Loucy (cell line): ENCODE measurements around the gene ZFYVE21.

Experiments
- H2AFZ ChIP-seq: fragments of 200-600 bp; sonication (generic); 2 replicates; pipeline ENCODE4 v1.6.0; 2016; ENCODE audit warnings: antibody characterized with exemption, mild to moderate bottlenecking, low read length, moderate library complexity
- H3F3A ChIP-seq: fragments of 200-600 bp; 2 replicates; pipeline ENCODE4 v1.6.0; 2016; ENCODE audit warnings: antibody characterized with exemption, low read depth, mild to moderate bottlenecking
- H3K27me3 ChIP-seq: fragments of 200-600 bp; sonication (generic); 2 replicates; pipeline ENCODE4 v1.6.1; 2014; ENCODE audit warnings: low read length, mild to moderate bottlenecking; ENCODE audit not compliant: insufficient read depth, poor library complexity, severe bottlenecking
- H3K36me3 ChIP-seq: fragments of 200-600 bp; sonication (generic); 2 replicates; pipeline ENCODE4 v1.6.1; 2016; ENCODE audit warnings: low read length; ENCODE audit not compliant: insufficient read depth
- H3K4me1 ChIP-seq: fragments of 200-600 bp; sonication (generic); 2 replicates; pipeline ENCODE4 v1.5.1; 2014; ENCODE audit warnings: low read length, mild to moderate bottlenecking; ENCODE audit not compliant: insufficient read depth, poor library complexity, severe bottlenecking
- H3K4me2 ChIP-seq: fragments of 200-600 bp; sonication (generic); 2 replicates; pipeline ENCODE4 v1.6.0; 2014; ENCODE audit warnings: antibody characterized with exemption, low read length, low read depth, mild to moderate bottlenecking; ENCODE audit not compliant: poor library complexity, severe bottlenecking
- H3K4me3 ChIP-seq: fragments of 200-600 bp; sonication (generic); 2 replicates; pipeline ENCODE4 v1.5.1; 2014; ENCODE audit warnings: low read length, mild to moderate bottlenecking, mixed read lengths; ENCODE audit not compliant: poor library complexity, severe bottlenecking
- H3K79me2 ChIP-seq: fragments of 200-600 bp; sonication (generic); 2 replicates; pipeline ENCODE4 v1.6.1; 2014; ENCODE audit warnings: low read length; ENCODE audit not compliant: insufficient read depth
- H3K9ac ChIP-seq: fragments of 200-600 bp; sonication (generic); 2 replicates; pipeline ENCODE4 v1.6.0; 2014; ENCODE audit warnings: mild to moderate bottlenecking, low read depth, low read length, moderate library complexity; ENCODE audit not compliant: poor library complexity, severe bottlenecking
- H3K9me2 ChIP-seq: fragments of 200-600 bp; sonication (generic); replicated peaks from 2 replicates; pipeline ENCODE4 v1.6.1; 2016; ENCODE audit warnings: low read depth, low read length, mixed read lengths
- H3K9me3 ChIP-seq: fragments of 200-600 bp; sonication (generic); 2 replicates; pipeline ENCODE4 v1.6.1; 2014; ENCODE audit warnings: mild to moderate bottlenecking, antibody characterized with exemption, low read length, low read depth; ENCODE audit not compliant: insufficient read depth
- H4K20me1 ChIP-seq: fragments of 200-600 bp; sonication (generic); 2 replicates; pipeline ENCODE4 v1.6.0; 2014; ENCODE audit warnings: antibody characterized with exemption, low read length, mild to moderate bottlenecking; ENCODE audit not compliant: insufficient read depth, poor library complexity, severe bottlenecking
- EZH2phosphoT487 ChIP-seq: fragments of 200-600 bp; IDR thresholded peaks from 2 replicates; pipeline ENCODE4 v1.6.1; 2018; ENCODE audit warnings: antibody characterized with exemption, mild to moderate bottlenecking, moderate library complexity, borderline replicate concordance
- TF ChIP-seq, protein P1 (sequence below): fragments of 200-600 bp; sonication (generic); conservative IDR thresholded peaks from 2 replicates; pipeline ENCODE4 v1.5.1; 2014; ENCODE audit warnings: mild to moderate bottlenecking, antibody characterized with exemption, low read length

Gene ZFYVE21

DNA sequence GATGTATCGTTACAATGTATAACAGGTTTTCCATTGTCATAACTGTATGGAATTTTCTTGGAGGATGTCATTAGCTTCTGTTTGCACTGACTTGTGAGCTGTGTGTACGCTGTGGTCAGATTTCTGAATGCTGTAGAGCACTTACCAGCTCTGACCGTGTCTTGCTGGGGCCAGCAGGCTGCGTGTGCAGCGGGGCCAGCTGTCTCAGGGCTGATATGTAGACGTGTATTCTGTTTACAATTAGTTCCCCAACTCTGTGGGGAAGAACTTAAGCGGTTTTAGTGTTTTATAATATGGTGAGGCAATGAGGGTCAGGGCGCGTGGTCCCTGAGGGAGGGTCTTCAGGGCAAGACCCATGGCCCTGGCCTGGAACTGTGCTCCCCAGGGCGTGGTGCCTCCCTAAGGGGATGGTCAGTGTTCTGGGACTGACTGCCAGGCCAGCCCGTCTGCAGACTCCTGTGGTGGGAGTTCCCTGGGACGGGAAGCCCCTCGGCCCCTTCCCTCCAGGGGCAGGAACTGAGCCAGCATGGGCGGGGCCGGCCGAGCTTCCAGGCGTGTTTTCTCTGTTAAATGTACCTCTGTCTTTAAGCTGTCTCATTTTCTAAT, 19.0 kb upstream of the ZFYVE21 start:
- TF ChIP-seq, protein P1, sequence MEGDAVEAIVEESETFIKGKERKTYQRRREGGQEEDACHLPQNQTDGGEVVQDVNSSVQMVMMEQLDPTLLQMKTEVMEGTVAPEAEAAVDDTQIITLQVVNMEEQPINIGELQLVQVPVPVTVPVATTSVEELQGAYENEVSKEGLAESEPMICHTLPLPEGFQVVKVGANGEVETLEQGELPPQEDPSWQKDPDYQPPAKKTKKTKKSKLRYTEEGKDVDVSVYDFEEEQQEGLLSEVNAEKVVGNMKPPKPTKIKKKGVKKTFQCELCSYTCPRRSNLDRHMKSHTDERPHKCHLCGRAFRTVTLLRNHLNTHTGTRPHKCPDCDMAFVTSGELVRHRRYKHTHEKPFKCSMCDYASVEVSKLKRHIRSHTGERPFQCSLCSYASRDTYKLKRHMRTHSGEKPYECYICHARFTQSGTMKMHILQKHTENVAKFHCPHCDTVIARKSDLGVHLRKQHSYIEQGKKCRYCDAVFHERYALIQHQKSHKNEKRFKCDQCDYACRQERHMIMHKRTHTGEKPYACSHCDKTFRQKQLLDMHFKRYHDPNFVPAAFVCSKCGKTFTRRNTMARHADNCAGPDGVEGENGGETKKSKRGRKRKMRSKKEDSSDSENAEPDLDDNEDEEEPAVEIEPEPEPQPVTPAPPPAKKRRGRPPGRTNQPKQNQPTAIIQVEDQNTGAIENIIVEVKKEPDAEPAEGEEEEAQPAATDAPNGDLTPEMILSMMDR: no peak
- TF ChIP-seq EZH2phosphoT487: no peak
- no peaks in the 10 kb centered on the region for H3K9me2 ChIP-seq
- H4K20me1 ChIP-seq: no peaks in the 10 kb centered on the region
- H3K9me3 ChIP-seq: no peaks in the 10 kb centered on the region
- no peak overlapping the region for H3K4me3 ChIP-seq
- no peaks in the 10 kb centered on the region for H3F3A ChIP-seq
- no peaks in the 10 kb centered on the region for H3K27me3 ChIP-seq
- H3K9ac ChIP-seq: no peak overlapping the region
- H3K79me2 ChIP-seq: no peaks in the 10 kb centered on the region
- no peaks in the 10 kb centered on the region for H3K4me1 ChIP-seq
- peaks cover 66% of the 10 kb centered on the region; the same call in 1 of the 2 replicates for H3K36me3 ChIP-seq
- no peak overlapping the region for H3K4me2 ChIP-seq
- no peak overlapping the region for H2AFZ ChIP-seq

- no peaks in the 10 kb centered on the region for H3K9me3 ChIP-seq
- no peak overlapping the region for H3K9ac ChIP-seq
- no peaks in the 10 kb centered on the region for H3F3A ChIP-seq
- H3K9me2 ChIP-seq: no peaks in the 10 kb centered on the region
- TF ChIP-seq, protein P1: no peak
- TF ChIP-seq EZH2phosphoT487: no peak
- no peaks in the 10 kb centered on the region for H3K79me2 ChIP-seq
- H3K27me3 ChIP-seq: no peaks in the 10 kb centered on the region
- H3K4me2 ChIP-seq: no peak overlapping the region
- no peaks in the 10 kb centered on the region for H4K20me1 ChIP-seq
- no peak overlapping the region for H2AFZ ChIP-seq
- H3K4me3 ChIP-seq: no peak overlapping the region
- H3K36me3 ChIP-seq: peaks cover 68% of the 10 kb centered on the region; the same call in 1 of the 2 replicates
- no peaks in the 10 kb centered on the region for H3K4me1 ChIP-seq
Observed at GRCh38 chr14:103697206-103697602, 18.4 kb upstream of the ZFYVE21 start.

GRCh38 chr14:103697603-103698379, 17.8 kb upstream of the ZFYVE21 start:
- TF ChIP-seq EZH2phosphoT487: no peak
- TF ChIP-seq, protein P1: no peak
- no peaks in the 10 kb centered on the region for H4K20me1 ChIP-seq
- no peak overlapping the region for H3K4me2 ChIP-seq
- no peaks in the 10 kb centered on the region for H3K27me3 ChIP-seq
- H3K4me1 ChIP-seq: no peaks in the 10 kb centered on the region
- no peak overlapping the region for H3K9ac ChIP-seq
- no peaks in the 10 kb centered on the region for H3K9me3 ChIP-seq
- no peaks in the 10 kb centered on the region for H3K79me2 ChIP-seq
- H3K9me2 ChIP-seq: no peaks in the 10 kb centered on the region
- no peak overlapping the region for H3K4me3 ChIP-seq
- peaks cover 67% of the 10 kb centered on the region; the same call in 1 of the 2 replicates for H3K36me3 ChIP-seq
- H3F3A ChIP-seq: no peaks in the 10 kb centered on the region
- no peak overlapping the region for H2AFZ ChIP-seq
